ENCODE data around the gene PUM2. TPM values are rescaled to one million over a fixed set of nuclear protein-coding genes. Genes with fewer than 3 reads are reported as not detected.

Gene PUM2
- 10 to 100 TPM; 38.9 to 53.3 TPM for total RNA-seq

GRCh38 chr2:20350753-20351554 is at the start of gene PUM2:
TSS of gene PUM2 (minus strand) at chr2:20350844. CDS start at chr2:20327360, 23,484 bp downstream.

GRCh38 chr2:20224716-20225293 is 125.8 kb downstream of the PUM2 start, which contains the start of gene SDC1:
TSS of gene SDC1 (minus strand) at chr2:20225130. CDS start at chr2:20224867, 263 bp downstream.

Small RNA genes lying within 50 kb of the gene (small RNA-seq; reads per million reads assigned to genes)
- gene RNU7-113P, result 0 to 0.09 reads per million in 2 donors

Other genes starting within 250 kb of the PUM2 start
- gene SDC1, start 125.7 kb downstream of the PUM2 start, total RNA-seq, result 10 to 100 TPM in 1 of 2 donors, 1 to 10 TPM in 1; 6.5 to 11.7 TPM
- gene RHOB, start 96.2 kb upstream of the PUM2 start, total RNA-seq, result 100 to 1,000 TPM; 111 to 145 TPM

All from melanocyte of skin (primary cell).